PC-9 (cell line): ENCODE data around the gene MEF2B.

Source experiments
- EZH2 ChIP-seq: fragments of 200-600 bp; sonication (generic); IDR thresholded peaks from 2 replicates; pipeline ENCODE4 v1.8.0; 2017; ENCODE audit warnings: antibody characterized with exemption, low read depth
- TF ChIP-seq, protein P1 (sequence below): fragments of 200-600 bp; sonication (generic); conservative IDR thresholded peaks from 2 replicates; pipeline ENCODE4 v1.6.1; 2017; ENCODE audit warnings: mixed run types, antibody characterized with exemption, mild to moderate bottlenecking, moderate library complexity

GRCh38 chr19:19181488-19181998 is 11.5 kb upstream of the MEF2B start:
- TF ChIP-seq, protein P1, sequence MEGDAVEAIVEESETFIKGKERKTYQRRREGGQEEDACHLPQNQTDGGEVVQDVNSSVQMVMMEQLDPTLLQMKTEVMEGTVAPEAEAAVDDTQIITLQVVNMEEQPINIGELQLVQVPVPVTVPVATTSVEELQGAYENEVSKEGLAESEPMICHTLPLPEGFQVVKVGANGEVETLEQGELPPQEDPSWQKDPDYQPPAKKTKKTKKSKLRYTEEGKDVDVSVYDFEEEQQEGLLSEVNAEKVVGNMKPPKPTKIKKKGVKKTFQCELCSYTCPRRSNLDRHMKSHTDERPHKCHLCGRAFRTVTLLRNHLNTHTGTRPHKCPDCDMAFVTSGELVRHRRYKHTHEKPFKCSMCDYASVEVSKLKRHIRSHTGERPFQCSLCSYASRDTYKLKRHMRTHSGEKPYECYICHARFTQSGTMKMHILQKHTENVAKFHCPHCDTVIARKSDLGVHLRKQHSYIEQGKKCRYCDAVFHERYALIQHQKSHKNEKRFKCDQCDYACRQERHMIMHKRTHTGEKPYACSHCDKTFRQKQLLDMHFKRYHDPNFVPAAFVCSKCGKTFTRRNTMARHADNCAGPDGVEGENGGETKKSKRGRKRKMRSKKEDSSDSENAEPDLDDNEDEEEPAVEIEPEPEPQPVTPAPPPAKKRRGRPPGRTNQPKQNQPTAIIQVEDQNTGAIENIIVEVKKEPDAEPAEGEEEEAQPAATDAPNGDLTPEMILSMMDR: no peak
- TF ChIP-seq EZH2: no peak
